Stimulated activated CD8-positive, alpha-beta memory T cell treated with anti-CD3 and anti-CD28 coated beads, Interleukin-15, amount 100 ng/mL, for 4 hours (primary cell): Measurements from ENCODE around the gene RAB8A.
"Not testable (repeated sequence)": the region's sequence is repeated elsewhere in the genome, so short reads cannot be mapped to it uniquely, and the experiment has no call there.

Experiments
- DNase-seq, 2 donors: peaks; one replicate each; pipeline ENCODE4 v3.0.0-alpha.2; 2020; ENCODE audit warnings: low read depth in 2 of 2

The RAB8A gene

GRCh38 chr19:16178866-16179265, 67.2 kb downstream of the RAB8A start:
- not testable (repeated sequence) for DNase-seq

- no peak for DNase-seq
These were observed 68.9 kb downstream of the RAB8A start for GRCh38 chr19:16180611-16181010.
